Activated T-cell treated with anti-CD3 and anti-CD28 coated beads, Interleukin-2, amount 50 U/mL, for 4 hours (primary cell): ENCODE results near the gene ADPRHL1. TPM values are rescaled to one million over a fixed set of nuclear protein-coding genes. Genes with fewer than 3 reads are reported as not detected.

Experiments
- ATAC-seq, 2 donors: fragments of 200-7000 bp; cut with Tn5 transposase; one replicate each; pipeline ENCODE4 v1.10.0; 2021
- DNase-seq: peaks from one replicate; pipeline ENCODE4 v3.0.0-alpha.2; 2020
- H3K27me3 Mint-ChIP-seq: one replicate; pipeline ENCODE4 v1.8.0; 2021; ENCODE audit warnings: low read depth, mixed read lengths
- H3K36me3 Mint-ChIP-seq: one replicate; pipeline ENCODE4 v1.8.0; 2022; ENCODE audit warnings: mixed read lengths; ENCODE audit not compliant: insufficient read depth
- H3K4me1 Mint-ChIP-seq: one replicate; pipeline ENCODE4 v1.8.0; 2021; ENCODE audit warnings: low read depth, mixed read lengths
- H3K4me3 Mint-ChIP-seq: one replicate; pipeline ENCODE4 v1.8.0; 2021; ENCODE audit warnings: mild to moderate bottlenecking, moderate library complexity, mixed read lengths
- H3K9me3 Mint-ChIP-seq: one replicate; pipeline ENCODE4 v1.8.0; 2021; ENCODE audit warnings: mixed read lengths
- total RNA-seq, 3 donors: library from RNA; stranded (reverse); gene quantifications; one replicate each; pipeline ENCODE4 v1.2.1, GENCODE V29; 2021

The ADPRHL1 gene
- under 1 TPM; 0.54 to 0.81 (median 0.79) TPM for total RNA-seq

DNA sequence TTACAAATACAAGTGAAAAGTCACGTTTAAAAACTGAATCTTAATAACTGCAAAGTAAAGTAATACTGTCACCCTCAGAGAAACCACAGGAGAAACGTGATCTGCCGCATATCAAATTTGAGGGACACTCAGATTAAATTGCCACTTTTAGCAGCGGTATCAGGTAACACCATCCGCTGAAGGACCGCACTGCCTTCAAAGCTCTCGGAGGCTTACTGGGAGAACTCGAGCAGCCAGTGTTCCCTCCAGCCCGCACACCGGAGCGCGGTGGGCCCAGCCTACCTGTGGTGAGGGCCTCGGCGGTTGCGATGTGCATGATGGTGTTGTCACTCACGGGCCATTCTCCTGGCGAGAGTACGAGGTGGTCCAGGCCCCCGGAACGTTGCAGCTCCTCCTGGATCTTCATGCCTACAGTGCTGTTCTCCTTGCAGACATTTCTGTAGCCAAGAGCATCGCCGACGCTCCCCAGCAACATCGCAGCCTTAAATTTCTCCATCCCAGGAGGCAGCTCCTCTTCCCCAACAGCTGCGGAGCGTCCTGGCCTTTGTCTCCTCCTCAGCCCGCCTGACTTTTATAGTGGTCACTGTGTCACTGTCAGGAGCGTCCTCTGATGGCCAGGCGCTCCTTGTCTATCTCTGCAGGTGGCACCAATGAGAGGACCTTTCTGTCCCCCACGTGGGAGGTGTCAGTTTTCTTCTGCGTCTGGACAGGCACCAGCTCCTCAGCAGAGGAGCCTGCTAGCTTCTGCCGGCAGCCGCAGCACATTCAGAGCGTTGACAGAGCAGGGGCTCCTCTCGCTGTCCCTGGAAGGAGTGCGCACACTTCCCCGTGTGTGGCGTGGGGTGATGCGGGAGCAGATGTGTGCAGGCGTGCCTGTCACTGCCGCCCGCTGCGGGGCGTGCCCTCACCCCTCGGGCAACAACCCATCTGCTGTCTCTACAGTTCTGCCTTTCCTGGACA lies at the start of gene ADPRHL1:
Gene ADPRHL1, minus strand, starts transcription at position 547 of the 960 bp plus-strand sequence. Its CDS starts 51 bp downstream, at position 496.
- no peak within 1 kb of the TSS for H3K4me3 Mint-ChIP-seq
- H3K27me3 Mint-ChIP-seq: no peaks in the 10 kb centered on the region
- H3K4me1 Mint-ChIP-seq: no peaks in the 10 kb centered on the region
- peaks cover 19% of the 10 kb centered on the region for H3K36me3 Mint-ChIP-seq
- no peaks in the 10 kb centered on the region for H3K9me3 Mint-ChIP-seq
- DNase-seq (no peak), ATAC-seq (no peak)

GRCh38 chr13:113502686-113503085 lies 49.4 kb upstream of the ADPRHL1 start:
- no peak for ATAC-seq
- peaks cover 28% of the 10 kb centered on the region for H3K36me3 Mint-ChIP-seq
- peaks cover 1% of the 10 kb centered on the region for H3K4me1 Mint-ChIP-seq

GRCh38 chr13:113500530-113501265 lies 47.4 kb upstream of the ADPRHL1 start:
- Mint-ChIP-seq H3K27me3 (no peaks in the 10 kb centered on the region), H3K4me1 (peaks cover 8% of the 10 kb centered on the region), H3K4me3 (no peak overlapping the region), H3K9me3 (no peaks in the 10 kb centered on the region), H3K36me3 (peaks cover 35% of the 10 kb centered on the region)
- ATAC-seq: no peak
- no peak for DNase-seq

More at GRCh38 chr13:113502686-113503085, 49.4 kb upstream of the ADPRHL1 start:
- Mint-ChIP-seq H3K4me3 (no peak overlapping the region), H3K9me3 (no peaks in the 10 kb centered on the region), H3K27me3 (no peaks in the 10 kb centered on the region)
- no peak for DNase-seq

DNA sequence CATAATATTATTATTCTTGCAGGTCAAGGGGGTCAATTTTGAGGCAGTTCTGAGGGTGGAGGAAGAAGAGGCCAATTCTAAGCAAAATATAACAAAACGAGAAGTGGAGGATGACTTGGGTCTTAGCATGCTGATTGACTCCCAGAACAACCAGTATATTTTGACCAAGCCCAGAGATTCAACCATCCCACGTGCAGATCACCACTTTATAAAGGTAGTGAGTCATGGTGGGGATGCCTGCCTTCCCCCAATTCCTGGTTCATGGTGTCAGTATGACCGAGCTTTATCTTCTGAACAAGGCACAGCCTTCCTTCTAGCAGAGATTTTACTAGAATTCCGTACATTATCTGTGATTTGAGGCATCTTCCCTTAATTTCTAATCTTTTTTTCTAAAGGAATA lies 46.6 kb upstream of the ADPRHL1 start:
- Mint-ChIP-seq H3K9me3 (no peaks in the 10 kb centered on the region), H3K36me3 (peaks cover 37% of the 10 kb centered on the region), H3K4me3 (no peak overlapping the region), H3K4me1 (peaks cover 15% of the 10 kb centered on the region), H3K27me3 (no peaks in the 10 kb centered on the region)
- DNase-seq: no peak
- no peak for ATAC-seq

DNA sequence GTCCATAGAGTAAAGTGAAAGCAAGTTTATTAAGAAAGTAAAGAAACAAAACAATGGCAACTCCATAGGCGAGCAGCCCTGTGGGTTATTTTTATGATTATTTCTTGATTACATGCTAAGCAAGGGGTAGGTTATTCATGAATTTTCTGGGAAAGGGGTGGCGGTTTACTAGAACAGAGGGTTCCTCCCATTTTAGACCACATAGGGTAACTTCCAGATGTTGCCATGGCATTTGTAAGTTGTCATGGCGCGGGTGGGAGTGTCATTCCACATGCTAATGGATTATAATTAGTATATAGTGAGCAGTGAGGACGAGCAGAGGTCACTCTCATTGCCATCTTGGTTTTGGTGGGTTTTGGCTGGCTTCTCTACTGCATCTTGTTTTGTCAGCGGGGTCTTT lies 45.6 kb upstream of the ADPRHL1 start:
- peaks cover 31% of the 10 kb centered on the region for H3K36me3 Mint-ChIP-seq
- no peak for ATAC-seq

GRCh38 chr13:113497217-113497616 lies 43.9 kb upstream of the ADPRHL1 start:
- Mint-ChIP-seq H3K27me3 (no peaks in the 10 kb centered on the region), H3K9me3 (no peaks in the 10 kb centered on the region), H3K36me3 (peaks cover 31% of the 10 kb centered on the region), H3K4me3 (no peak overlapping the region), H3K4me1 (peaks cover 32% of the 10 kb centered on the region)
- DNase-seq (no peak), ATAC-seq (no peak)

More for the DNA sequence above, 45.6 kb upstream of the ADPRHL1 start:
- no peak for DNase-seq
- H3K27me3 Mint-ChIP-seq: no peaks in the 10 kb centered on the region
- no peak overlapping the region for H3K4me3 Mint-ChIP-seq
- H3K4me1 Mint-ChIP-seq: peaks cover 20% of the 10 kb centered on the region
- no peaks in the 10 kb centered on the region for H3K9me3 Mint-ChIP-seq

DNA sequence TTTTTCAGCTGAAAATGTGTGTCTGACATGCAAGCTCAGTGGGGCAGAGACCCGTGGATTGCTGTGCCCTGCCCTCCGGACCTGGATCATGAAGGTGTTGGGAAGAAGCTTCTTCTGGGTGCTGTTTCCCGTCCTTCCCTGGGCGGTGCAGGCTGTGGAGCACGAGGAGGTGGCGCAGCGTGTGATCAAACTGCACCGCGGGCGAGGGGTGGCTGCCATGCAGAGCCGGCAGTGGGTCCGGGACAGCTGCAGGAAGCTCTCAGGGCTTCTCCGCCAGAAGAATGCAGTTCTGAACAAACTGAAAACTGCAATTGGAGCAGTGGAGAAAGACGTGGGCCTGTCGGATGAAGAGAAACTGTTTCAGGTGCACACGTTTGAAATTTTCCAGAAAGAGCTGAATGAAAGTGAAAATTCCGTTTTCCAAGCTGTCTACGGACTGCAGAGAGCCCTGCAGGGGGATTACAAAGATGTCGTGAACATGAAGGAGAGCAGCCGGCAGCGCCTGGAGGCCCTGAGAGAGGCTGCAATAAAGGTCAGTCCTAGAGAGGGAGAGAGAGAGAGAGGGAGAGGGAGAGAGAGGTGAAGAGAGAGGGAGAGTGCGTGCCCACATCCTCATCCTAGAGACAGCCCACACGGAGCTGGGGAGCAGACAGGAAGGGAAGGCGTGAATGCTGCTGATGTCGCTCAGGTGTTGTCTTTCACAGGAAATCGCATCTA lies 42.4 kb upstream of the ADPRHL1 start:
- H3K4me1 Mint-ChIP-seq: peaks cover 35% of the 10 kb centered on the region
- peak overlapping the region; percentile 25 for H3K4me3 Mint-ChIP-seq
- no peaks in the 10 kb centered on the region for H3K27me3 Mint-ChIP-seq
- no peaks in the 10 kb centered on the region for H3K9me3 Mint-ChIP-seq
- DNase-seq (no peak), ATAC-seq (no peak)
- H3K36me3 Mint-ChIP-seq: peaks cover 31% of the 10 kb centered on the region

GRCh38 chr13:113493315-113493951 lies 40.1 kb upstream of the ADPRHL1 start:
- Mint-ChIP-seq H3K4me3 (peak overlapping the region; percentile 27), H3K27me3 (no peaks in the 10 kb centered on the region), H3K4me1 (peaks cover 52% of the 10 kb centered on the region), H3K9me3 (no peaks in the 10 kb centered on the region), H3K36me3 (peaks cover 18% of the 10 kb centered on the region)
- ATAC-seq: peak; percentile 47 to 51
- DNase-seq: no peak

DNA sequence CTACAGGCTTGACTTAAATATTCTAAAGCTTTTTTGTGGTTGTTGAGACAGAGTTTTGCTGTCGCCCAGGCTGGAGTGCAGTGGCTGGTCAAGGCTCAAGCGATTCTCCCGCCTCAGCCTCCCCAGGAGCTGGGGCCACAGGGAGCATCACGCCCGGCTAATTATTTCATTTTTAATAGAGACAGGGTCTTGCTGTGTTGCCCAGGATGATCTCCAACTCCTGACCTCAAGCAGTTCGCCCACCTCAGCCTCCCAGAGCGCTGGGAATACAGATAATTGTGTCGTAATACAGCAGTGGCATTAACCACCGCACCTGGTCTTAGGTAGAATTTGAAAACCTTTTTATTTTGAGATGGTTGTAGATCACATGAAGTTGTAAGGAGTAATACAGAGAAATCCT lies 38.7 kb upstream of the ADPRHL1 start:
- H3K4me3 Mint-ChIP-seq: peak overlapping the region; percentile 78
- no peaks in the 10 kb centered on the region for H3K9me3 Mint-ChIP-seq
- H3K36me3 Mint-ChIP-seq: peaks cover 13% of the 10 kb centered on the region
- no peaks in the 10 kb centered on the region for H3K27me3 Mint-ChIP-seq
- DNase-seq (no peak), ATAC-seq (no peak)
- H3K4me1 Mint-ChIP-seq: peaks cover 63% of the 10 kb centered on the region

- H3K9me3 Mint-ChIP-seq: no peaks in the 10 kb centered on the region
- no peaks in the 10 kb centered on the region for H3K27me3 Mint-ChIP-seq
- peak overlapping the region; percentile 78 for H3K4me3 Mint-ChIP-seq
- H3K4me1 Mint-ChIP-seq: peaks cover 65% of the 10 kb centered on the region
- ATAC-seq: no peak
- peaks cover 11% of the 10 kb centered on the region for H3K36me3 Mint-ChIP-seq
- DNase-seq: no peak
These were observed 38.2 kb upstream of the ADPRHL1 start for GRCh38 chr13:113491418-113491883.

DNA sequence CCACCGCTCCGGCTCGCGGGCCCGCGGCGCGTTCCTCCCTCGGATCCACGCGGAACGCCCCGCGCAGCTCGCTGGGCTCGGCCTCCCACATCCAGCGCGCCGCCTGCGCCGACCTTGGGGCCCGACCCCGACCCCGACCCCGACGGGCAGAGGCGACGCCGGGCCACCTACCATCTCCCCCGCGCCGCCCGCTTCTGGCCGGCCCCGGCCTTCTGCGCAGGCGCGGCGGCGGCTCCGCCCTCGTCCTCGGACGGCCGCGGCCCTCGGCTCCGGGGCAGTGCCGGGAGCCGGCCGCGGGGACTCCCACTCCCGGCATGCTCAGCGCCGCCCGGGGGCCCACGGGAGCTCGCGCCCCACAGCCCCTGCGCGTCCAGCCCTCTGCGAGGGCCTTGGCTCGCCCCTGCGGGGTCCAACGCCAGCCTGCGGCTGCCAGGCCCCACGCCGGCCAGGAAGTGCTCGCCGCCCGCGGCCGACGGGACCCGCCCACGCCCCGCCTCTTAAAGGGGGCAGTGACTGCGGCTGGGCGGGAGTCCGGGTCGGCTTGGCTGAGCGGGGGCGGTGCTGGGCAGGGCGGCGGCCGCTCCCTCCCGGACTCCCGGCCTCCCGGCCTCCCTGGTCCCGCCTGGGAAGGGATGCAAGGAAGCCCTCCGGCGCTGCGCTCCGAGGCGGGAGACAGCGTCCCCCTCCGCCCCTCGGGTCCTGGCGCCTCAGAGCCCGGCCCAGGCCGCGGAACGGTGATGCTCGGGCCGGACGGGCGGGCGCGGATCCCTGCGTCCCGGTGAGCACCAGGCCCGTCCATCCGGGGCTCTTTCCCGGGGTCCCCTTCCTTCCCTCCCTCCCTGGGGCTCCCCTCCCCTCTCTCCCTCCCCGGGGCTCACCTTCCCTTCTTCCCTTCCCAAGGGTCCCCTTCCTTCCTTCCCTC lies 37.5 kb upstream of the ADPRHL1 start, which contains the start of gene DCUN1D2:
Gene DCUN1D2, minus strand, starts transcription at position 216 of the 922 bp plus-strand sequence. Its CDS starts 42 bp downstream, at position 174.
- ATAC-seq: peak; percentile 78 to 81
- H3K4me1 Mint-ChIP-seq: peaks cover 60% of the 10 kb centered on the region

DNA sequence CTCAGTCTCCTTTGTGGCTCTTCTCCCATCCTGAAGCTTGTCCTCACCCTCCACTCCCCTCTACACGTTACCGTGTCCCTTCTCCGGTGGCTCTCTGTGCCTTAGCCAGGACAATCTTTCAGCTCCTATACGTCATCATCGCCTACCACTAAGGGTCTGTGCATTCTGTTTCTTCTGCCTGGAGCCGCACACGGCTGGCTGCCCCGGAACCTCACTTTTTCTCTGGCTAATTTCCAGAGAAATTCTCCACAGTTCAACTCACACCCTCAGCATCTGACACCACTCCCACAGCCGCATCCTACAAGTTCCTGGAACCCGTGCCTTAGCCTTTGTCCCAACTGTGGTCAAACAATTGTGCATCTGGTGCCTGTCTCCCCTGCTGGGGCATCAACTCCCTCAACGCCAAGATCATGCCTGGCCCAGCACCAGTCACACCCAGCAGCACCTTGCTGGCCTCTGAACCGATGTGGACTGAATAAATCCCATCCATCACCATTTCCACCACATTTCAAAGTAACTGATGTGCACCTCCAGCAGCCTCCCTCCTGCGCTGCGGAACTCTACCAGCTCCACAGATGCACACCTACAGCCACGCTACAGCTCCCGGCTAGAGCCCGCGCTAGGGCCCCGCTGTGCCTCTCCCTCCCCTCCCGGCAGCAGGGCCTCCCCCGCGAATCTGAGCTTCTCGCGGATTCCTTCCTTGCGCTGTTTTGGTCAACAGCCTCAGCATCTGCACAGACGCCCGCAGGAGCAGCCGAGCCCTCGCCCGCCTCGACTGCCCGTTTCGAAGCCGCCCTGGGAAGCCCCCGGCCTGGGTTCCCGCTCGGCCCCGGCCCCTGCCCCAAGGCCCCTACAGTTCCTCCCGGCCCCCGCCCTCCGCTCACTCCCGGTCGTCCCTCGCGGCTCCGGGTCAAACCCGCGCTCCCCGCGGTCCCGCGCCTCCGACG lies 36.5 kb upstream of the ADPRHL1 start:
- DNase-seq: peak; percentile 20
- no peaks in the 10 kb centered on the region for H3K27me3 Mint-ChIP-seq
- peak overlapping the region; percentile 93 for H3K4me3 Mint-ChIP-seq
- peaks cover 1% of the 10 kb centered on the region for H3K36me3 Mint-ChIP-seq
- no peaks in the 10 kb centered on the region for H3K9me3 Mint-ChIP-seq
- H3K4me1 Mint-ChIP-seq: peaks cover 59% of the 10 kb centered on the region
- peak; percentile 44 to 45 for ATAC-seq

More for the DNA sequence above, 37.5 kb upstream of the ADPRHL1 start, which contains the start of gene DCUN1D2:
- Mint-ChIP-seq H3K9me3 (no peaks in the 10 kb centered on the region), H3K27me3 (no peaks in the 10 kb centered on the region), H3K36me3 (peaks cover 6% of the 10 kb centered on the region), H3K4me3 (peak within 1 kb of the TSS; percentile 93)
- DNase-seq: peak; percentile 53
